Raji (cell line): ENCODE results near the gene TADA1.

Experiments used
- POLR2A ChIP-seq: IDR thresholded peaks from 2 replicates; pipeline ENCODE4 v1.6.1; 2011; ENCODE audit warnings: low read depth, low read length, control low read depth; ENCODE audit not compliant: insufficient read depth

TADA1 gene

GRCh38 chr1:166905136-166905535 is 29.1 kb upstream of the TADA1 start:
- TF ChIP-seq POLR2A: no peak

DNA sequence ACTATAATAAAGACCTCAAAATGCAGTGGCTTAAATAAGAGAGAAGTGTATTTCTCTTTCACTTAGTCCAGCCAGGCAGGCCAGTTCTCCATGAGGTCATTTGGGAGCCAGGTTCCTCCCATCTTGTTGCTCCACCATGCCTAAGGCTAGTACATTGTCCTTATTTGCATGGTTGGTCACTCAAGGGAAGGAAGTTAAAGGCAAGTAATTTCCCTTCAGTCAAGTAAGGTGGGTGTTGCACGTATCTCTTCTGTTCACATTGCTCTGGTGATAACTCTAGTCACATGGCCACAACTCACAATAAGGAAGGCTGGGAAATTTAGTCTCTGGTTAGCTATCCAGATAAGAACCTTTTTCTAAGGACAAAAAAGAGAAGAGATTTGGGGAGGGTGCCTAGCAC is 27.2 kb upstream of the TADA1 start:
- TF ChIP-seq POLR2A: no peak

GRCh38 chr1:166902279-166902678 is 26.2 kb upstream of the TADA1 start:
- TF ChIP-seq POLR2A: no peak

GRCh38 chr1:166900987-166901386 is 24.9 kb upstream of the TADA1 start:
- no peak for TF ChIP-seq POLR2A

- no peak for TF ChIP-seq POLR2A
Observed at GRCh38 chr1:166899769-166900168, 23.7 kb upstream of the TADA1 start.

DNA sequence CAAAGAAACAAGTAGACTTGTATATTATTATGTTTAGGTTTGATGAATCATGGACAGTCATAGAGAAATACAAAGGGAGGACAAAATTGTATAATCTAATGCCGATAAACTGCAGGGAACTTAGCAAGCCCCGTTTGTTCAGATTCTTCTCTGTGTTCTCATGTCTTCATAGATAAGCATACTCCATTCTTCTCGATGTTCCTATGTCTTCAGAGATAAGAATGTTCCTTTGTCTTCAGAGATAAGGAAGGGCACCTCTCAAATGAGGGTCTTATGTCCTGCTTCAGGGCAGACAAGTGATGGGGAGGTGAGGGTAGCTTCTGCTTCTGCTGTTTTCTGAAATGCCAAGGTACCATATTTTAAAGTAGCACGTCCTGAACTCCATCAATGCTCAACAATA is 19.7 kb upstream of the TADA1 start:
- TF ChIP-seq POLR2A: no peak

- TF ChIP-seq POLR2A: no peak
Observed at GRCh38 chr1:166889776-166890175, 13.7 kb upstream of the TADA1 start.

DNA sequence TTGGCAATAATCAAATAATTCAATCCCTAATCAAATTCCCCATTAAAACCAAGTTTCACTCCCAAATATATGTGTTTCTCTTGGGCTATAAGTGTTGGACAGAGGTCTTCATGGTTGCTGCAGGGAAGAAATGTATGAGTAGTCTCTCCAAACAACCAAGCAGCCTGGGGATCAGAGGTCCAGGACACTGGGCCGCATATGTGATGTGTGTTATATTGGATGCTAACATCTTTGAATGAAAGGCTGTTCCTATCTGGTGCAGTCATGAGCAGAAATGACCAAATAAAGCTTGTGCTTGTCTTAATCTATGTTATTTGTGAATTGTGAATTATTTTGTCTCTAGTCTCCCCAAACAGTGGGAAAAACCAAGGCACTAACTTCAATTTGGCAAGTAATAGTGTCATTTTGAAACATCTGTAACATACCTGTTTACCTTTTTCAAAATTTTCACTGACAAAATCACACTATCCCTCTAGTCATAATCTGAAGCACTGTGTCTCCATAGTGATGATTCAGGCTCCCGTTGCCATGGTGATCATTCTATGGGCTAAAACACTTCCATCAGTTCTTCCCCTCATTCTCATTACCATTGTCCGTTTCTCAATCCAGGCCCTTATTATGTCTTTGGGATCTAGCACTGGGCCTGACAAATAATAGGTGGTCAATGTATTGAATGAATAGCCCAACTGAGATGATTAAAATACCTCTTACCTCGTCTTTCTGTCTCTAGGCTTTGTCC is 12.5 kb upstream of the TADA1 start:
- no peak for TF ChIP-seq POLR2A

DNA sequence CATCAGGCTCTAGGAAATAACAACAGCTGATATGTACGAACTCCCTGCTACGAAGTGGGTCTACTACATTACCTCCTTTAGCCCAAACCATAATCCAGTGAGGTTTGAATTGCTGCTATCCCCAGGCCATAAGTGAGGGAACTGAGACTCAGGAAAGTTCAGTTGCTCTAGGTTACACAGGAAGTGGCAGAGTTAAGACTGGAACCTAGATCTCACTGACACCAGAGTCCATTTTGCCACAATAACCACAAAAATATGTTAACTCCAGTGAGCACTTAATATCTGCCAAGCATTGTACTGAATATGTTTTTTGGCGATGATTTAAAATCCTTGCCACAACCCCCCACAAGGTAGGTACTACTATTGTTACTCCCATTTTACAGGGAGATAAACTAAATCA is 8.9 kb upstream of the TADA1 start:
- TF ChIP-seq POLR2A: no peak

GRCh38 chr1:166884040-166884642 is 8.1 kb upstream of the TADA1 start:
- TF ChIP-seq POLR2A: no peak

DNA sequence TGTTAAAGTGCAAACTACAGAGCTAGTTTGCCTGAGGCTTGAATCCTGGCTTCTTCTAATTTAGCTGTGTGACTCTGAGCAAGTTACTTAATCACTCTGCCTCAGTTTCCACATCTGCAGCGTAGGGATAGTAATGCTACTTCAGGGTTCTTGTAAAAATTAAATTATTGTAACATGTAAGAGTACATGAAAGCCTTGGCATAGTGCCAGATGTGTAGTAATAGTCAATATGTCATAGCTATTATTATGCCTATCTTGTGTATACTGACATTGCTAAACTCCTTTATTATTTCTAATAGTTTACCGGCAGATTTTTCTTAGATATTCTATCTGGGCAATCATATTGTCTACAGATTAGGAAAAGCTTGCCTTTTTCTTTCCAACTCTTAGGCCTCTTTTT is 6.8 kb upstream of the TADA1 start:
- TF ChIP-seq POLR2A: no peak

- TF ChIP-seq POLR2A: peak; percentile 59; the same call in 1 of the 2 replicates
Observed at GRCh38 chr1:166876540-166876838, 425 bp upstream of the TADA1 start.

GRCh38 chr1:166875302-166875733 is 746 bp downstream of the TADA1 start:
- TF ChIP-seq POLR2A: no peak

- TF ChIP-seq POLR2A: no peak
Observed at GRCh38 chr1:166874464-166874863, 1.6 kb downstream of the TADA1 start.

DNA sequence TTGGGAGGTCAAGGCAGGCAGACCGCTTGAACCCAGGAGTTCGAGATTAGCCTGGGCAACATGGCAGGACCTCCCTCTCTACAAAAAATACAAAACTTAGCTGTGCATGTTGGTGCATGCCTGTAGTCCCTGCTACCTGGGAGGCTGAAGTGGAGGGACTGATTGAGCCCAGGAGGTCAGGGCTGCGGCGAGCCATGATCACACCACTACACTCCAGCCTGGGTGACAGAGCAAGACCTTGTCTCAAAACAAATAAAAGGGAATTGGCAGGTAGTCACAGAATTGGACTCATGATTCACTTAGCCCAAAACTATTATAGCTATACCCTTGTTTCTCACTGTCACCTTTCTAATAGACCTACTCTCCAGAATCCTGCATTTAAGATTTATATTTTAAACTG is 5.5 kb downstream of the TADA1 start:
- no peak for TF ChIP-seq POLR2A

DNA sequence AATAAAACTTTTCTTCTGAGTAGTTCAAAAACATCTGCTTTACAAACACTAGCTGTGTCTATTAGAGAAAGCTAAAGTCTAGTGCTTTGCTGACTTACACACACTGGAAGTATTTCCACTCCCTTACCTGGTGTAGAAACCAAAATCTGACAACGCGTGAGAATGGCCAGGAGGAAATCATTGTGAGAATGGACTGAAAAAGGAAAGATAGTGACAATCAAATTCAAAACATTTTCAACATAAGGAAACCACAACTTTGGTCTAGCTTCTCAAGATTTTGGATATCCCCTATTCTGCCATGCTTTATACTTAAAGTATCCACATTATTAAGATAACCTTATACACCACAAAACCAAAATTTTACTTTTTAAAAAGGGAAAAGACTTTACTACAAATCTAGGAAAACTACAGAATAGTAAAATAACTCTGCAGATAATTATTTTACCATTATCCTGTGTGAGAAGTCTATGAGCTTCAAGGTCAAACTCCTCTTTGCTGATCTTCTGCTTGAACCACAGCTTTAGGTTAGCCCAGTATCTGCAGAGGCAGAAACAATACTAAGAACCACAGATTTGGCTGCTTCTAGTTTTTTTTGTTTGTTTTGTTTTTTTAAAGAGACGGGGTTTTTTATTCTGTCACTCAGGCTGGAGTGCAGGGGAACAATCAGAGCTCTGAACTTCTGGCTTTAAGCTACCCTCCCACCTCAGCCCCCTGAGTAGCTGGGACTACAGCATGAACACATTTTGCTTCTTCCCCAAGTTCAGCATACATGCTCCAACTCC is 6.6 kb downstream of the TADA1 start:
- no peak for TF ChIP-seq POLR2A
